T1000 (cell line): Measurements from ENCODE around the gene FUT3.

ENCODE experiments used
- DNase-seq: peaks from one replicate; lab custom pipeline; 2025; ENCODE audit warnings: mixed read lengths; lab: John Stamatoyannopoulos, UW

The FUT3 gene

GRCh38 chr19:5801796-5802619, 49.2 kb downstream of the FUT3 start:
- DNase-seq, result no peak

- no peak for DNase-seq
Measured at GRCh38 chr19:5800361-5801270, 50.6 kb downstream of the FUT3 start.

GRCh38 chr19:5799247-5800241, 51.7 kb downstream of the FUT3 start:
- DNase-seq, result no peak

GRCh38 chr19:5798244-5798643, 53.0 kb downstream of the FUT3 start:
- no peak for DNase-seq

- DNase-seq, result no peak
Measured at GRCh38 chr19:5795382-5795919, 55.8 kb downstream of the FUT3 start.

GRCh38 chr19:5793188-5793587, 58.1 kb downstream of the FUT3 start:
- no peak for DNase-seq
